Stimulated activated CD4-positive, alpha-beta T cell treated with anti-CD3 and anti-CD28 coated beads, Interleukin-1b, Interleukin-23, amount 100 ng/mL, for 1 hour (primary cell): ENCODE data around the gene HSF2.
A peak's percentile ranks its signal among the peaks of the same experiment; 100 is the strongest.
"Not testable (repeated sequence)": the region's sequence is repeated elsewhere in the genome, so short reads cannot be mapped to it uniquely, and the experiment has no call there.

Source experiments
- DNase-seq, 2 donors: peaks; one replicate each; pipeline ENCODE4 v3.0.0-alpha.2; 2020; ENCODE audit warnings: low read depth in 2 of 2

The HSF2 gene

GRCh38 chr6:122452509-122452908 lies 53.1 kb downstream of the HSF2 start:
- DNase-seq = no peak

GRCh38 chr6:122454673-122455072 lies 55.2 kb downstream of the HSF2 start:
- DNase-seq = no peak

GRCh38 chr6:122455116-122455515 lies 55.7 kb downstream of the HSF2 start:
- DNase-seq = not testable (repeated sequence)

- DNase-seq = no peak
These were observed 58.6 kb downstream of the HSF2 start for GRCh38 chr6:122458087-122458486.

- DNase-seq = no peak
These were observed 59.8 kb downstream of the HSF2 start for GRCh38 chr6:122459240-122459639.

- not testable (repeated sequence) for DNase-seq
These were observed 60.5 kb downstream of the HSF2 start for GRCh38 chr6:122459865-122460416.

GRCh38 chr6:122461885-122462284 lies 62.4 kb downstream of the HSF2 start:
- no peak for DNase-seq

GRCh38 chr6:122471107-122472021 lies 71.9 kb downstream of the HSF2 start, which contains the start of gene SERINC1:
Gene SERINC1, minus strand, starts transcription at chr6:122471807. Its CDS starts 70 bp downstream, at chr6:122471737.
- peak; percentile 75 to 76 for DNase-seq

- no peak for DNase-seq
These were observed 72.5 kb downstream of the HSF2 start for GRCh38 chr6:122472022-122472340.

GRCh38 chr6:122476131-122476530 lies 76.7 kb downstream of the HSF2 start:
- no peak for DNase-seq

- no peak for DNase-seq
These were observed 83.3 kb downstream of the HSF2 start for GRCh38 chr6:122482750-122483080.
